Fibroblast of lung (primary cell): Measurements from ENCODE around the gene ZBTB16.

Source experiments
- EZH2 ChIP-seq: IDR thresholded peaks from 2 replicates; pipeline ENCODE4 v1.5.1; 2012; ENCODE audit warnings: low read length, control low read depth, mild to moderate bottlenecking; ENCODE audit errors: missing control alignments
- TF ChIP-seq, protein P1 (sequence below), 2 donors: IDR thresholded peaks in 1 of 2; conservative IDR thresholded peaks in 1 of 2; 1 replicate in 1 of 2; 2 replicates in 1 of 2; pipeline ENCODE4 v1.5.1; 2011 to 2012; ENCODE audit warnings: low read length in 2 of 2, control low read depth in 1 of 2, inconsistent platforms in 1 of 2, low read depth in 1 of 2, mild to moderate bottlenecking in 1 of 2

DNA sequence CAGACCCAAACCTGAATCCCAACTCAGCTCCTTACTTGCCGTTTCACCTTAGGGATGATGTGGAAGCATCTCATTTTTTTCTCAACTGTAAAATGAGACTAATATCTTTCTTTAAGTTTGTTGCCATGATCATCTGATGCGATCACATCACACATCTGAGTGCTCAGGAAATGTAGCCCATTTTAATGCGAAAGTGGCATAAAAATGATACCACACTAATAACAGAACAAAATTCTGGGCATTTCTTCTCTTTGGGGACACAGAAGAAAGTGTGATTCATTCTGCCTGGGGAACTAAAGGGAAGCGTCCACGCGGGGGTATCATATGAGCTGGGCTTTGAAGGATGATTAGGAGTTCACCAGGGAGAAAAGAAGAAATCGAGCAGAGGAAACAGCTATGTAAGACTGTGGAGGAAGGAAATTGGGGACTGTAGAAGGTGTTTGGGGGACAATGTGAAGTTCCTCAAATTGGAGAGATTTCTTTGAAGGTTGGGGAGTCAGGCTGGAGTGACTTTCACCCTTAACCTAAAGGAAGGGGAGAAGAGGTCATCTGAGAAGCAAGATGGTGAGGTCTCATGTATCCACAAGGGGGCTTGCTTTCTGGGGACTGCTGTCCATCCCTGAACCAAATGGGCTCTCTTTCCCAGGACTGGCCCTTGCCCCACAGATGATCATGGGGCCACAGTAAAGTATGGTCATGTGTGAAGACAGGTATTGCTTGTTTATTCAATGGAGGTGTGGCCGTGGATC, 187.0 kb downstream of the ZBTB16 start:
- TF ChIP-seq, protein P1, sequence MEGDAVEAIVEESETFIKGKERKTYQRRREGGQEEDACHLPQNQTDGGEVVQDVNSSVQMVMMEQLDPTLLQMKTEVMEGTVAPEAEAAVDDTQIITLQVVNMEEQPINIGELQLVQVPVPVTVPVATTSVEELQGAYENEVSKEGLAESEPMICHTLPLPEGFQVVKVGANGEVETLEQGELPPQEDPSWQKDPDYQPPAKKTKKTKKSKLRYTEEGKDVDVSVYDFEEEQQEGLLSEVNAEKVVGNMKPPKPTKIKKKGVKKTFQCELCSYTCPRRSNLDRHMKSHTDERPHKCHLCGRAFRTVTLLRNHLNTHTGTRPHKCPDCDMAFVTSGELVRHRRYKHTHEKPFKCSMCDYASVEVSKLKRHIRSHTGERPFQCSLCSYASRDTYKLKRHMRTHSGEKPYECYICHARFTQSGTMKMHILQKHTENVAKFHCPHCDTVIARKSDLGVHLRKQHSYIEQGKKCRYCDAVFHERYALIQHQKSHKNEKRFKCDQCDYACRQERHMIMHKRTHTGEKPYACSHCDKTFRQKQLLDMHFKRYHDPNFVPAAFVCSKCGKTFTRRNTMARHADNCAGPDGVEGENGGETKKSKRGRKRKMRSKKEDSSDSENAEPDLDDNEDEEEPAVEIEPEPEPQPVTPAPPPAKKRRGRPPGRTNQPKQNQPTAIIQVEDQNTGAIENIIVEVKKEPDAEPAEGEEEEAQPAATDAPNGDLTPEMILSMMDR (conservative IDR thresholded peaks at IDR 0.05 in 1 of 2, IDR thresholded peaks at IDR 0.05 in 1 of 2; ENCODE audit: low read depth in 1 of 2, low read length in 2 of 2), result no peak
- TF ChIP-seq EZH2, result no peak
